ENCODE data around the gene ACADS. TPM values are rescaled to one million over a fixed set of nuclear protein-coding genes. Genes with fewer than 3 reads are reported as not detected.

Gene ACADS
- total RNA-seq, 1 donor from 2014 or later, result 58.5 TPM

DNA sequence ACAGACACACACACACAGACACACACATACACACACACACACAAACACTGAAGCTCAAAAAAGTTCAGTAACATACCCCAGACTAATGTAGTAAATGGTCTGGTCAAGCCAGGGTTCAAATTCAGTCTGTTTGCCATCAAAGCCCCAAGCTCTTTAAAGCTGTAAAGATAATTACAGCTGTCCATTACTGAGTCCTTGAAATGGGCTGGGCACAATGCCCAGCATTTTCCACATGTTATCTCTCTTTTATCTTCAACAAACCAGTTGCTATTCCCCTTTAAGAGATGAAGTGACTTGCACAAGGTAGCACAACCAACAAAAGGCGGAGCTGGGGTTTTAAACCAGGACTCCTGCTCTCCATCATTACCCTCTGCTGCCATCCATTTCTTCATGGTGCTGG is 23.0 kb upstream of the ACADS start:
- no peak overlapping the region for H3K4me3 ChIP-seq
- no peaks in the 10 kb centered on the region for H3K4me1 ChIP-seq
- H3K27ac ChIP-seq, result no peak overlapping the region
- H3K9me3 ChIP-seq, result no peaks in the 10 kb centered on the region
- TF ChIP-seq, protein P1, sequence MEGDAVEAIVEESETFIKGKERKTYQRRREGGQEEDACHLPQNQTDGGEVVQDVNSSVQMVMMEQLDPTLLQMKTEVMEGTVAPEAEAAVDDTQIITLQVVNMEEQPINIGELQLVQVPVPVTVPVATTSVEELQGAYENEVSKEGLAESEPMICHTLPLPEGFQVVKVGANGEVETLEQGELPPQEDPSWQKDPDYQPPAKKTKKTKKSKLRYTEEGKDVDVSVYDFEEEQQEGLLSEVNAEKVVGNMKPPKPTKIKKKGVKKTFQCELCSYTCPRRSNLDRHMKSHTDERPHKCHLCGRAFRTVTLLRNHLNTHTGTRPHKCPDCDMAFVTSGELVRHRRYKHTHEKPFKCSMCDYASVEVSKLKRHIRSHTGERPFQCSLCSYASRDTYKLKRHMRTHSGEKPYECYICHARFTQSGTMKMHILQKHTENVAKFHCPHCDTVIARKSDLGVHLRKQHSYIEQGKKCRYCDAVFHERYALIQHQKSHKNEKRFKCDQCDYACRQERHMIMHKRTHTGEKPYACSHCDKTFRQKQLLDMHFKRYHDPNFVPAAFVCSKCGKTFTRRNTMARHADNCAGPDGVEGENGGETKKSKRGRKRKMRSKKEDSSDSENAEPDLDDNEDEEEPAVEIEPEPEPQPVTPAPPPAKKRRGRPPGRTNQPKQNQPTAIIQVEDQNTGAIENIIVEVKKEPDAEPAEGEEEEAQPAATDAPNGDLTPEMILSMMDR (IDR thresholded peaks at IDR 0.05), result no peak
- intact Hi-C loops (cut with DNase I), result no loop called here
- no peaks in the 10 kb centered on the region for H3K27me3 ChIP-seq
- no peak for DNase-seq (ENCODE audit: low spot score in 2 of 2)
- peaks cover 25 to 52% of the 10 kb centered on the region in 2 donors for H3K36me3 ChIP-seq

DNA sequence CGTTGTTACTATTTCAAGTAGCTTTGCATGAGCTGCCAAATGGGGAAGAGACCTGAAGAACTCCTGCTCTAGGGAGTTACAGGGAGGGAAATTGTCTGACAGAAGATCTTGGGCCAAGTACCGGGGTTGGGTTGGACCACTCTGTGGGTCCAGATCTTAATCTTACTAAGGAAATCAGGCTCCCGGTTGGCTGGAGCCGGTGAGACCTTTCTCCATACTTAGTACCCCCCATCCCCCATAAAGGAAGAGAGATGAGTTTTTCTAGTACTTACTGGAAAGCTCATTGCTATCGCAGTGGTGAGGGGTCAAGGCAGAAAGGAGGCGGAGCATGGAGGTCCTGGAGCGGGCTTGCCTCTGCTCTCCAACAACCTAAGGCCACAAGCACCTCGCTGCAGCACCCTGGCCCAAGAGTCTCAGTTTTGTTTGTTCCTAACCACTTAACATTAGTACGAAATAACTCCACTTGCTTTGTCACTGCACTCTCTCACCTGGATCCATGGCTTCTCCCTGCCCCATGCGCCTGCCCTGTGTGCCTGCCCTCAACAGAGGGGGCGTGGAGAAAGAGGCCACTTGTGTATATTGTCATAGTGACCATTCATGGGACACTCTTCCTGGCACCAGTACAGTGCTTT is 22.2 kb upstream of the ACADS start:
- intact Hi-C loops (cut with DNase I), result no loop called here
- no peak for DNase-seq (ENCODE audit: low spot score in 2 of 2)
- Histone ChIP-seq H3K9me3 (no peaks in the 10 kb centered on the region), H3K27ac (no peak overlapping the region), H3K4me3 (no peak overlapping the region), H3K27me3 (no peaks in the 10 kb centered on the region), H3K36me3 (peaks cover 20 to 44% of the 10 kb centered on the region in 2 donors), H3K4me1 (no peaks in the 10 kb centered on the region)
- TF ChIP-seq, protein P1 (IDR thresholded peaks at IDR 0.05), result no peak

DNA sequence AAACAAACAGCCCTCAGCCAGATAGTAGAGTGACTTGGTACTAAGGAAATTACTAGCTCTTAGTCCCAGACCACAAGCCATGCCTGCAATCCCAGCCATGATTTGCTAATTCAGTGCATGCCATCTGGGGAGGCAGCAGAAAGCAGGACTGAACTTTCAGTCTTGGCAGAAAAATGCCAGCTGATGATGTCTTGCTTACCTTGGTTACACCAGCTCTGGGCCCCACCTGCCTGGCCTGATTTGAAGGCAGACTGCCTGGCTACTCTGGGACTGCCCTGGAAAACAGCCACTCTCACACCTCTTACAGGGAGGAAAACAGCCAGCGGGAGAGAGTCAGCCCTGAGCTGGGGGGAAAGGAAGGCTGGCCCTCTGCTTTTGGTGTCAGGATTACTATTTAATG is 20.0 kb upstream of the ACADS start:
- Histone ChIP-seq H3K4me1 (peaks cover 0 to 2% of the 10 kb centered on the region in 2 donors), H3K27me3 (no peaks in the 10 kb centered on the region), H3K27ac (no peak overlapping the region), H3K4me3 (no peak overlapping the region), H3K36me3 (peaks cover 5 to 24% of the 10 kb centered on the region in 2 donors), H3K9me3 (no peaks in the 10 kb centered on the region)
- intact Hi-C loops (cut with DNase I), result no loop called here
- TF ChIP-seq, protein P1 (IDR thresholded peaks at IDR 0.05), result no peak
- no peak for DNase-seq (ENCODE audit: low spot score in 2 of 2)

DNA sequence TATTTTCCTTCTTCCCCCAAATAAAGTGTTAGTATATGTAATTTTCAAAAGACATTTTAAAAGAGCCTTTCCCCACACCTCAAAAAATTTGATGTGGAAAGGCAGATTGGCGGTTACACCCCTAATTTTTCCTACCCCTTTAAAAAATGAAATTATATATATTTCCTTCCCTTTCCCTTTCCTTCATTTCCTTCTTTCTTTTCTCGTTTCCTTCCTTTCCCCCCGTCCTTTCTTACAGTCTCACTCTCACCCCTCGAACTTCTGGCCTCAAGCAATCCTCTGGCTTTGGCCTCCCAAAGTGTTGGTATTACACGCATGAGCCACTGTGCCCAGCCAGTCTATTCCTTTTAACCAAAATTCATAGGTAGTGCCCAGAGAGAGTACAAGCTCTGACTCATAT is 19.6 kb upstream of the ACADS start:
- intact Hi-C loops (cut with DNase I), result no loop called here
- H3K36me3 ChIP-seq, result peaks cover 5 to 20% of the 10 kb centered on the region in 2 donors
- H3K9me3 ChIP-seq, result no peaks in the 10 kb centered on the region
- no peak overlapping the region for H3K27ac ChIP-seq
- DNase-seq (ENCODE audit: low spot score in 2 of 2), result no peak
- H3K4me1 ChIP-seq, result peaks cover 0 to 2% of the 10 kb centered on the region in 2 donors
- TF ChIP-seq, protein P1 (IDR thresholded peaks at IDR 0.05), result no peak
- no peaks in the 10 kb centered on the region for H3K27me3 ChIP-seq
- no peak overlapping the region for H3K4me3 ChIP-seq

DNA sequence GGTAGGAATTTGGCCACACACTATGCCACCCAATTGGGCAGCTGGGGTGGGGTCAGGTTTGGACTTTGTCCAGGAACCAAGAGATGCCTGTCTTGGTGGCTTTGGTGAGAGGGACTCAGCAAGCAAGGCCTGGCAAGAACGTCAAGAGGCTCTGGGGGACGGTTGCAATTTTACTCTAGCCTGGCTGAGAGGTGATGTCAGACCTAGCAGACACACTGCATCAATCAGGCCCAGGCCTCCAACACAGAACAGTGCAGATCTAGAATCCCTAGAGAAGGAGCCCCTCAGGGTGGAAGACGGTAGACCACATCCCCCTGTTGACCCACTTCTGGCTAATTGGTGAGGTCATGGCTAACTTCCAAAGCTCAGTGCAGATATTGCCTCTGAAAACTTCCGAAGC is 17.0 kb upstream of the ACADS start:
- H3K36me3 ChIP-seq, result peaks cover 0 to 3% of the 10 kb centered on the region in 2 donors
- no peak for DNase-seq (ENCODE audit: low spot score in 2 of 2)
- no peaks in the 10 kb centered on the region for H3K27me3 ChIP-seq
- H3K27ac ChIP-seq, result no peak overlapping the region
- H3K4me1 ChIP-seq, result peaks cover 0 to 9% of the 10 kb centered on the region in 2 donors
- TF ChIP-seq, protein P1 (IDR thresholded peaks at IDR 0.05), result no peak
- intact Hi-C loops (cut with DNase I), result no loop called here
- H3K4me3 ChIP-seq, result no peak overlapping the region
- H3K9me3 ChIP-seq, result no peaks in the 10 kb centered on the region

Measured in ascending aorta (tissue), 2 donors.